ENCODE results near the gene GNAS-AS1.

GNAS-AS1 gene

DNA sequence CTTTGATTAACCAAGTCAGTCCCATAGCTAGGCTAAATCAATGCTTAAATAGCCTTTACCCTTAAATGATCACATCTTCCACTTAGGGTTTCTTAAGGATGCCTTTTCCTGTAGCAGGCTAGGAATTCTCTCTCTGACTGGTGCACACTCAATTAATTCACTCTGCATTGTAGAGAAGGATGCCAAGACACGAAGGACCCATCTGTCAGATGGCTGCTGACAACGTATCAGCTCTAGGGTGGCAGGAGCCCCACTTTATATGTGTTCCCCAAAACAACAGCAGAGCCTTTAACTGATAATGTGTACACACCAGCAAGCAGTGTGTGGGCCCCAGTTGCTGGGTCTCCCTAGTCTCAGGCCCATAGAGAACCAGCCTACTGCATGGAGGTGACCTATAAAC, 15.1 kb upstream of the GNAS-AS1 start:
- FAIRE-seq (no peak), DNase-seq (ENCODE audit: extremely low spot score, insufficient read length, low read depth) (no peak)

DNA sequence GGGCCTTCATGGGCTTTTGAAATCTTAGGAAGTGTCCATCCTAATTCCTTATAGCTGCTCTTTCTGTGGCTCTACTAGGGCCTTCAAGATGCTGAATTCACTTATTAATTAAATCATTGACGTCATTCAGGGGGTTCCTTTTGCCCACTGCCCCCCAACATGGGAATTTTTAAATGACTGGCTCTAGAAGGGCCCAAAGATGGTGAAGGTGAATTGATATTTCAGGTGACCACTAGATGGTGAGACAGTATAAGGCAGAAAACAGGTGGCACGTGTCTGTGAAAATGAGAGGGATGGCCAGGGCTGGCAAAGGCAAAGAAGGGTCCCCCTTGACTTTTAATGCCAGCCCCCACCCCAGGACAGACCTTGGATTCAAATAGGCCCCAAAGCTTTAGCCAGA, 13.6 kb upstream of the GNAS-AS1 start:
- FAIRE-seq (no peak), DNase-seq (ENCODE audit: extremely low spot score, insufficient read length, low read depth) (no peak)

DNA sequence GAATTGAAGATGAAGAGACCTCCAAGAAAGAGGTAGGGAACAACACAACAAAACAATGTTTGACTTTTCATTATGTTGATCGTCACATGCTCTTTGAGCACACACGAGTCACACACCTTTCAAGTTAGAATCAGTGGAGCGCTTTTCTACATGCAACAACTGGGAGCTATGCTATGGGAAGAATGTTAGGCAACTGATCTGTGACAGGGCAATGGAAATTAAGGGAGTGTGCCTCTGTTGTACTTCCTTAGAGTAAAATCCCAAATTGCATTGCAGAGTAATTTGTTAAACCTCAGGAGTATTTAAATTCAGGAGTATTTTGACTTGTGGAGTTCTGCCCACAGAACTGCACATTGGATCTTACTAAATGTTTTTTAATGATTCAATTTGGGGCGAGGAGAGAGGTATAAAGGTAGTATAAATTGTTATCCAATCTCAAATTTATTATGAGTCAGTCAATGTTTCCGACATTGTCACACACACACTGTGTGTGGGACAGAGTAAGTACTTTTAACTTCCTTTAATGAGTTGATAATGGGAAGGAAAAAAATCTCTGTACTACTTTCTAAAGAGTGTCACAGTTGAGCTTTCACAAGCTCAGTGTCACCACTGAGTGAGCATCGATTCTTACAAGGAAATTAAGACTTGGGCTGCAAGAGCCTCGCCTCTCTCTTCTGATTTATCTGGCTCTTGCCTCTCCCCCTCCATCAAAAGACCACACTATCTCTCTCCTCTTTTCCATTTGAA, 12.5 kb upstream of the GNAS-AS1 start:
- no peak for FAIRE-seq
- no peak for DNase-seq (ENCODE audit: extremely low spot score, insufficient read length, low read depth)

DNA sequence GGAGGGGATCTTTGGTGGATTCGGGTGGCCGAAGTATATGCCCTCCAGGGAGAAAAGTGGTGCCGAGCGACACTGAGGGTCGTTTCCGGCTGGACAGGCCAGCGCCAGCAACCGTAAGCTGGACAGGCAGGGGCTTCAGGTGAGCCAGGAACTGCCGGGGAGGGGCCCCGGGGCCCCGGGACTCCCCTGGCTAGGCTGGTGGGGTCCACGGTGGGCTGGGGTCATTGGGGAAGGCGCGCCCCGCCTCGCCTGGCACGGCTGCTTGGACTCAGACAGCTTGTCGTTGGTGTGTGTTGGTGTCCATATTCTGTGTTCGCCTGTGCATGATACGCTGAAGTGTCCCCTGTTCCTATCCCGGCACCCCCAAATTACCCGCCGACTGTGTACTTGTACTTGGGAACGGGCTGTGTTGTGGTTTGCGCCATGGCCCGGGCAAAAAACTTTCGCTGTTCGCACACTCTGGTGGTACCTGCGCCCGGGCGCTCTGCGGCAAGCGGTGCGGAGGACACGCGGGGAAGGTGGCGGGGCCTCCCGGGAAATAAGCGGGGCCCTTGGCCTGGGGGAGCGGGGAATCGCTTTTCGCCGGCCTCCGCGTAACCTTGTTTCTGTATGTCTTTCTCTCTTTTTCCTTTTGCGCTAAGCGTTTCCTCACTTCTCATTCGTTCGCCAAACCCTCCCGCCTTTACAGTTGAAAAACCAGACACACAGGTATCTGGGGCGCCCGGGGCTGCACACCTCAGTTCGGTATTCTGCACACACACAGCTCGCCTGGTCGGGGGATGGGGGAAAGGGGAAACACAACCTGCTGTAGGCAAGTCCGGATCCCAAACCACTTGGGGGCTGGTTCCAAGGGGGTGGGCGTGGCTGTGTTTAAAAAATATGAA, 5.0 kb upstream of the GNAS-AS1 start:
- FAIRE-seq (no peak), DNase-seq (ENCODE audit: extremely low spot score, insufficient read length, low read depth) (no peak)

DNA sequence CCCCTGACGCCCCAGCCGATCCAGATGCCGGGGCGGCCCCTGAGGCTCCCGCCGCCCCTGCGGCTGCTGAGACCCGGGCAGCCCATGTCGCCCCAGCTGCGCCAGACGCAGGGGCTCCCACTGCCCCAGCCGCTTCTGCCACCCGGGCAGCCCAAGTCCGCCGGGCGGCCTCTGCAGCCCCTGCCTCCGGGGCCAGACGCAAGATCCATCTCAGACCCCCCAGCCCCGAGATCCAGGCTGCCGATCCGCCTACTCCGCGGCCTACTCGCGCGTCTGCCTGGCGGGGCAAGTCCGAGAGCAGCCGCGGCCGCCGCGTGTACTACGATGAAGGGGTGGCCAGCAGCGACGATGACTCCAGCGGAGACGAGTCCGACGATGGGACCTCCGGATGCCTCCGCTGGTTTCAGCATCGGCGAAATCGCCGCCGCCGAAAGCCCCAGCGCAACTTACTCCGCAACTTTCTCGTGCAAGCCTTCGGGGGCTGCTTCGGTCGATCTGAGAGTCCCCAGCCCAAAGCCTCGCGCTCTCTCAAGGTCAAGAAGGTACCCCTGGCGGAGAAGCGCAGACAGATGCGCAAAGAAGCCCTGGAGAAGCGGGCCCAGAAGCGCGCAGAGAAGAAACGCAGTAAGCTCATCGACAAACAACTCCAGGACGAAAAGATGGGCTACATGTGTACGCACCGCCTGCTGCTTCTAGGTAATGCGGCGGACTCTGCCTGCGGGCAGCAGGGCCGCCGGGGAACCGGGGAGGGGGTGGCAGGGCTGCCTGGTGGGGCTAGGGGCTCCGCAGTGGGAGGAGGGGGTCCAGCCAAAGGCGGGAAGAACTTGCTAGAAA, 4.2 kb upstream of the GNAS-AS1 start:
- DNase-seq (ENCODE audit: extremely low spot score, insufficient read length, low read depth) (no peak), FAIRE-seq (no peak)

DNA sequence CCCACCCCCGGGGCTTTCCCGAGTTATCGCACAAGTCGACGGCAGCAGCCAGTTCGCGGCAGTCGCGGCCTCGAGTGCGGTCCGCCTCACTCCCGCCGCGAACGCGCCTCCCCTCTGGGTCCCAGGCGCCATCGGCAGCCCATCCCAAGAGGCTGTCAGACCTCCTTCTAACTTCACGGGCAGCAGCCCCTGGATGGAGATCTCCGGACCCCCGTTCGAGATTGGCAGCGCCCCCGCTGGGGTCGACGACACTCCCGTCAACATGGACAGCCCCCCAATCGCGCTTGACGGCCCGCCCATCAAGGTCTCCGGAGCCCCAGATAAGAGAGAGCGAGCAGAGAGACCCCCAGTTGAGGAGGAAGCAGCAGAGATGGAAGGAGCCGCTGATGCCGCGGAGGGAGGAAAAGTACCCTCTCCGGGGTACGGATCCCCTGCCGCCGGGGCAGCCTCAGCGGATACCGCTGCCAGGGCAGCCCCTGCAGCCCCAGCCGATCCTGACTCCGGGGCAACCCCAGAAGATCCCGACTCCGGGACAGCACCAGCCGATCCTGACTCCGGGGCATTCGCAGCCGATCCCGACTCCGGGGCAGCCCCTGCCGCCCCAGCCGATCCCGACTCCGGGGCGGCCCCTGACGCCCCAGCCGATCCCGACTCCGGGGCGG, 3.4 kb upstream of the GNAS-AS1 start:
- no peak for DNase-seq (ENCODE audit: extremely low spot score, insufficient read length, low read depth)
- no peak for FAIRE-seq

DNA sequence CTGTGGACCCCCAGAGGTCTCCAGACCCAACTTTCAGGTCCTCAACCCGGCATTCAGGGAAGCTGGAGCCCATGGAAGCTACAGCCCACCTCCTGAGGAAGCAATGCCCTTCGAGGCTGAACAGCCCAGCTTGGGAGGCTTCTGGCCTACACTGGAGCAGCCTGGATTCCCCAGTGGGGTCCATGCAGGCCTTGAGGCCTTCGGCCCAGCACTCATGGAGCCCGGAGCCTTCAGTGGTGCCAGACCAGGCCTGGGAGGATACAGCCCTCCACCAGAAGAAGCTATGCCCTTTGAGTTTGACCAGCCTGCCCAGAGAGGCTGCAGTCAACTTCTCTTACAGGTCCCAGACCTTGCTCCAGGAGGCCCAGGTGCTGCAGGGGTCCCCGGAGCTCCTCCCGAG, 2.8 kb upstream of the GNAS-AS1 start:
- FAIRE-seq = no peak
- no peak for DNase-seq (ENCODE audit: extremely low spot score, insufficient read length, low read depth)

DNA sequence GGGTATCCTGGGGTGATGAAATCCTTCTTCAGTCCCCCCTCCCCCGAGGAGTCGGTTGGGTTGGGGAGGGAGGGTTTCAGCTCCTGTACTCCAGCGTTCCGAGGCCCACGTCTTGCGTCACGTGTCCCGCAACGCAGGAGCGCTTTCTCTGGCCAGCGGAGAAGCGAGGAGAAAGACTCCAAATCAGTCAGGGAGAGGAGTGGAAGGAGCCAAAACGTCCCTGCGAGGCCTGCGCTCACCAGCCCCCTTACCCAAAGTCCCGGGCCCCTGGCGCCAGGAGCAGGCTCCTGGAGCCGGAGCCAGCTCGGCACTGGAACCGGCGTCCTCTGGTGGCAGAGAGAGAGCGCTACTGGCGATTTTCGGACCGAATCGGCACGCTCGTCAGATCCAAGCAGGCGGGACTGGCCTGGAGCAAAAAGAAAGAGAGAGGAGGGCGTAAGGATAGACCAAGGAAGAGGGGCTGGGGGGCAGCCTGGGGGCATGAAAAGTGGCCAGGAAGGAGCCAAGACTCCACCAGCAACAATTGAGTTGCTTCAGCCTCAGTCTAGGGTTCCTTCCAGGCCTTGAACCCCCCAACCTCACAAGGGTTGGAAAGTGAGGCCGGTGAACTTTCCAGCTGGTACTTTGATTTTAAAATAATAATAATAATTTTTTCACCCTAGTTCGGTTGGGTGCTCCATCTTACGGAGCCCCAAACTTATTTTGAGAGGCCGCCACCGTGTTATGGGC, 2.0 kb upstream of the GNAS-AS1 start, which contains the start of gene GNAS:
Gene GNAS (plus strand): TSS at position 174 of the 729 bp plus-strand sequence.
- DNase-seq (ENCODE audit: extremely low spot score, insufficient read length, low read depth) = peak; percentile 38

DNA sequence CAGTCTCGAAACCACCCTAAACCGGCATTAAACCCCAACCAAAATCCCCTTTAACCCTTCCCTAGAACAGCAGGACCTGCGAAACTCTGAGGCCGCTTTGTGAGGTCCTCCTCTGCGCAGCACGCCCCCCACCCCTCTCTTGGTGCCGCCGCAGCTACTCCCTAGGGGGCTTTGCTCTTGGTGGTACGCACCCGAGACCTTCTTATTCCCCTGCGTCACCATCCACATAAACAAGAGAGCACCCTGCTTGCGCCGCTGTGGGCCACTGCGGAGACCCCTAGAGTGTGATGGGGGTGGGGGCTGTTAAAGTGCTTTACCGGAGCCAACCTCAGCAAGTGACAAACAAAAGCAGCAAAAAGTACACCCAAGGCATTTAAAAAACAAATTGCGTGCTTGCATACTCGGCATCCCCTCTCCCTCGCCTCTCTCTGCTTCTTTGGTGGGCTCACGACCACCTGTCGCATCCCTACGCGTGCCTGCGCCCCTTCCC, 1.3 kb upstream of the GNAS-AS1 start:
- FAIRE-seq = no peak
- no peak for DNase-seq (ENCODE audit: extremely low spot score, insufficient read length, low read depth)

More for the DNA sequence above, 2.0 kb upstream of the GNAS-AS1 start, which contains the start of gene GNAS:
- FAIRE-seq = no peak

DNA sequence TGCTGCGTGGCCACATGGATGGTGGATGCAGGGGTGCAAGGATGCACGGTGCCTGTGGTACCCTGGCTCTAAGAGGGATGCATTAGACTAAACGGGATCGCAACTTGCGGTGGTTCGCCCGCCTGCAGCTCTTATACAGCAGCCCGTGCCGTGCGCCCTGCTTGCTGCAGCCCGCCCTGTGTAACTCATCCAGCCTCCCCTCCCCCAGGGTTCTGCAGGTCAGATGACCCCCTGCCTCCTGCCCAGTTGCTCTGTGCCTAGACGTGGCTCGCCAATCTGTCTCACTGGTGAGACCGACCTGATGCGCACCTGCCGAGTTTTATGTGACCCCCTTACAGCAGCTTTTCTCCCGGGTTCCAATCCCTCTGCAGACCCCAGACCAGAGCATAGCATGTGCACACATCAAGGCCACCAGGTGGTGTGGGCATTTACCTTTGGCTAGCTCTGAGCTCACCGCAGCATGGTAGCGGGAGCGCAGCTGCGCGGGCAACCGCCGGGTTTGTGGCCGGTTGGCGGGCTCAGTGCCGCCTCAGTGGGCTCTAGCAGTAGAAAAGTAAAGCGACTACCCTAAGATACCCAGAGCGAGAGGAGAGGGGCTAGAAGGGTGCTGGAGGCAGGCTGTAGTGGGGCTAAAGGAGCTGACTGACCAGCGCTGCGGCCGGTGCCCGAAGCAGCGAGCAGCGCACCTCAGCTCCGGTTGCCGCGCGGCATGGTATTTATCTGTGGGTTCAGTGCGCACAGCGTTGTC, 693 bp upstream of the GNAS-AS1 start:
- DNase-seq (ENCODE audit: extremely low spot score, insufficient read length, low read depth) (no peak), FAIRE-seq (no peak)

DNA sequence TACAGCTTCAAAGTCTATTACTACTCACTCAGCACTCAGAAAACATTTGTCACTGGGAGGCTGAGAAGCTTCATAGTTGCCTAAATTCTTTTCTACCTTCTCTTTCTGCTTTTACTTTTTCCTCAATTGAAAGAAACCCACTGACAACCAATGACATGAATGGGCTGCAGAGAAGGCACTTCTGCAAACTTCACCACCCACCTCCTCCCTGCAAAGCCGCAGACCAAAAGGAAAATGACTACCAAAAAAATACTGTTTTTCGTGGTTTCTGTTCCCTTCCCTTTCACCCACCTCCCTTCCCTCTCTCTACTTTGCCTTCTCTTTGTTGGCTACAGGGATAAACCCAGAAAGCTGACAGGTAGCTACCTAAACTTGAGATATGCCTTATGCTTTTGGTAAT, 3.2 kb downstream of the GNAS-AS1 start:
- FAIRE-seq = no peak
- DNase-seq (ENCODE audit: extremely low spot score, insufficient read length, low read depth) = no peak

DNA sequence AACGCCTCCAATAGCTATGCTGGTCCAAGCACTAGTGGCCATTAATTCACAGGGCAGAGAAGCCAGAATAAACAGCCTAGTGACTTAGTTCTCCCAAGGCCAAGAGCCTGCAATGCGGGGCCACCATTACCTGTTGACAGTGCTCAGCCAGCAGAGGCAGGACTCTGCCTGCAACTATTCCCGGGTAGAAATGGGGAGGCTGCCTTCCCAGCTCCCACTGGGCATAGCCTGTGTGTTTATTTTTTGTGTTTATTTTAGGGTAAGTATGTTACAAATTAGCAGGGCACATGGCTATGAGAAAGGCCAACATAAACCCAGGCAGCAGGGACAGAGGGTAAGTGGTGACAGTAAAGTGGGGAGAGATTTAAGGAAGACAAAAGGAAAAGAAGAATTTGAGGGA, 5.0 kb downstream of the GNAS-AS1 start:
- FAIRE-seq = no peak

DNA sequence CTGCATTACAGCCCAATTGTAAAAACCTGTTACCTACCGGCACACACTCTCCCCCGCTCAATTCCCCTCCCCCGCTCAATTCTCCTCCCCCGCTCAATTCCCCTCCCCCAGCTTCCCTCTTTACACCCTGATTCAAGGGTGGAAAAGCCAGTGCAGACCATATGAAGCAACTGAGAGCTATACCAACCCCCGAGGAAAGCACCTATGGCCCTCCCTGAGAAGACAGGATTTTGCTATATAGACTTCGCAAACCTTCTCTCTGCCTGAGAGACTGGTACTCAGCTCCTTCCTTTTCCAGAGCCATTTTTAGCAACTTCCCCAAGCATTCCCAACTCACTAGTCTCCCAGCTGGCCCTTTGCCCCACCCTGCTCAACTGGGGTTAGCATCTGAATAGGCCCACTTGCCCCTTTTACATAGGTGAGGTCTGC, 7.6 kb downstream of the GNAS-AS1 start:
- DNase-seq (ENCODE audit: extremely low spot score, insufficient read length, low read depth) (no peak), FAIRE-seq (no peak)

More for the DNA sequence above, 5.0 kb downstream of the GNAS-AS1 start:
- no peak for DNase-seq (ENCODE audit: extremely low spot score, insufficient read length, low read depth)

DNA sequence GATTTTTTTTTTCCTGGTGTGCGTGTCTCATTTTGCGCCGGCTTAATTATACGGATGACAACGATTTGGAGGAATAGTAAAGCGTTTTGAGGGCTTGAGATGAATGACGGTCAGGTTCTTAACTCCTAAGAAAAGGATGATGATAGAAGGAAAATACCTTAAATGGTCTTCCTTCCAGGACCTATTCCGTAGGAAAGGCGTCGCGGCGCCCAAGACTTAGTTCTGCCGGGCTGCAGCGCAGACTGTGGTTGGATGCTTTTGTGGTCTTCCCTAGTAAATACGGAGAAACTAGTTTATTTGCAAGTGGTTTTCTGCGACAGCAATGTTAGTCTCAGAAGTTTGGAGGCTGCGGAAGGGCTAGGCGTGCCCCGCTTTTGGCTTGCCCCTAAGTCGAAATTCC, 8.4 kb downstream of the GNAS-AS1 start:
- FAIRE-seq (no peak), DNase-seq (ENCODE audit: extremely low spot score, insufficient read length, low read depth) (no peak)

DNA sequence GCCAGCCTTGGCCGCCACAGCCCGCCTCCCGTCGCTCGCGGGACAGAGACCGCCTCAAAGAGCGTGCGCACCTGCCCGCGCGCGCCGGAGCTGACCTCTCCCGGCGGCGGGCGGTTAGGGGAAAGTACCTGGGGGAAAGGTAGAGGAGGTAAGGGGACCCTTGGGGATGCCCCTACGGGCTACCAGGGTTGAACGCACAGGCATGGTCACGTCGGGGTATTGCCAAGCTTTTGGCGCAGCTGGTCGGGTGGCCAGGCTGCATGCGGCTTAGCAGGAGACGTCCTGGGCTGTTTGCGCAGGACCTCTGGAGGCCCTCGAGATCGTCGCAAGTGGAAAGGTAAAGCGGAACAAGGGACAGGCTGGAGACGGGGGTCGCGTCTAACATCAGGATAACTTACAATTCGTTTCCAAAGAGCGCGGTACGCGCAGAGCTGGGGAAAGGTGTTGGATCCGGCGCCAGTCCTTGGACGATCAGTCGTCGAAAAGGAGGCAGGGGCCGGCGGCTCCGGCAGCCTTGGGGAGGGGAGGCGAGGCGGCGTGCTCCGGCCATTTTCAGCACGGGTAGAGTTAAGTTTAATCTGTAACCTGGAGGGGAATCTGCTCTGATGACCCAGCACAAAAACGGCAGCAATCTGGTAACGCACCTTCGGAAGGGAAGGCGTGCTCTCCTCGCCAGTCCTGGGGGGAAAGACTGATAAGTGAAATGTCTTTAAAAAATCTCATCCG, 9.0 kb downstream of the GNAS-AS1 start:
- FAIRE-seq (no peak), DNase-seq (ENCODE audit: extremely low spot score, insufficient read length, low read depth) (no peak)

DNA sequence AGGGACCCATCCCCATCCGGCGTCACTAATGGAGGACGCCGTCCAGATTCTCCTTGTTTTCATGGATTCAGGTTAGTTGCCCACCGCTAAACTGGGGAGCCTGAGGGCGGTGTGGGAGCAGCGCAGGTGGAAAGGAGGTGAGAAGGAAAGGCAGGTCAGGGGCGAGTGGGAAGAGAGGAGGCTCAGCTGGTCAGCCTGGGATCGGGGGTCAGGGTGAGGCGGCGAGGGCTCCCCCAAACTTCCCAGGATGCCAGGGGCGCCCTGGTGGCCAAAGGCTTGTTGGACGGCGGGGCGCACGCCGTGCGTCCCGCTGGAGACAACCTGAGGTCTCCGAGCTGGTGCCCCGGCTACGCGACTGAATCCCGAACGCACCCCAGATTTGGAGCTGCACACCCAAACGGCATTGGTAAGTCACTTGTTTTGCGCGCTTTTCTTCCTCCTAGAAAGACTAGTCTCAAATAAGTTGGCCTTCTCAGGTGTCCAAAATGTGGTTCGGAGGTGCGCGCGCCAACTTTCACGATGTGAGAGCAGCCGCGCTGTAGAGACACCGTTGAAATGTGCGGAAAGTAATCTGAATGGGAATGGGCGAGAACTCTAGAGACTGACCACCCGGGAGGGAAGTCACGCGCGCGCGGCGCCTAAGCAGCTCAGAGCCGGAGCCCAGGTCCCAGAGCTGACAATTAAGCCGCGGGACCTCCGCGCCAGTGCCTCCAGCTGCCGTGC, 9.7 kb downstream of the GNAS-AS1 start:
- DNase-seq (ENCODE audit: extremely low spot score, insufficient read length, low read depth) = no peak
- no peak for FAIRE-seq
